Measurements from ENCODE around the gene ZDHHC9. TPM values are rescaled to one million over a fixed set of nuclear protein-coding genes. Genes with fewer than 3 reads are reported as not detected.

The ZDHHC9 gene
- polyA plus RNA-seq, 1 of the 3 experiments (the other 2 are of a cell fraction), result 8.1 TPM

GRCh38 chrX:129762448-129762847, 81.2 kb downstream of the ZDHHC9 start:
- POLR2A ChIA-PET, result no interaction called here
- no peaks in the 10 kb centered on the region for H3K9me3 ChIP-seq
- peaks cover 0 to 8% of the 10 kb centered on the region in 2 experiments; a peak in 1 of 4 replicates for H3K4me1 ChIP-seq (ENCODE audit: control insufficient read depth in 1 of 2, insufficient read depth in 2 of 2, low read depth in 1 of 2, low read length in 1 of 2)
- H3K9ac ChIP-seq, result no peak overlapping the region
- DNase-seq, result no peak
- no peak overlapping the region for H3K4me3 ChIP-seq (ENCODE audit: low read depth in 2 of 2, low read length in 1 of 2)
- 33% methylated on average over 1 of the region's 3 CpGs for WGBS (ENCODE audit: low lambda C conversion rate)
- no peaks in the 10 kb centered on the region for H3K36me3 ChIP-seq (replicated peaks in 1 of 2; ENCODE audit: control insufficient read depth in 1 of 2, insufficient read depth in 2 of 2, low read length in 1 of 2)
- H3K27me3 ChIP-seq (ENCODE audit: insufficient read depth), result no peaks in the 10 kb centered on the region; the same call in 1 of the 2 replicates
- no peaks in the 10 kb centered on the region for H3K9me2 ChIP-seq
- no peak overlapping the region for H3K27ac ChIP-seq (ENCODE audit: low read depth in 2 of 2, low read length in 1 of 2)
- TF ChIP-seq TCF12 (IDR thresholded peaks at IDR 0.05) (no peak), POLR2AphosphoS5 (IDR thresholded peaks at IDR 0.05; ENCODE audit: low read depth, low read length) (no peak), YY1 (IDR thresholded peaks at IDR 0.05; ENCODE audit: low read depth) (no peak), CHD2 (IDR thresholded peaks at IDR 0.05; ENCODE audit: low read length, partially characterized antibody) (no peak)
- H3F3A ChIP-seq (replicated peaks; ENCODE audit: insufficient read depth), result no peaks in the 10 kb centered on the region
- no peaks in the 10 kb centered on the region for H3K79me2 ChIP-seq (ENCODE audit: insufficient read depth)
- H3K4me2 ChIP-seq, result no peak overlapping the region
- no peaks in the 10 kb centered on the region for H4K20me1 ChIP-seq (ENCODE audit: insufficient read depth)
- no peak overlapping the region for H2AFZ ChIP-seq (ENCODE audit: low read depth)
- CTCF ChIA-PET, result no interaction called here

- Histone ChIP-seq H3K4me2 (no peak overlapping the region), H3K36me3 (replicated peaks in 1 of 2; ENCODE audit: control insufficient read depth in 1 of 2, insufficient read depth in 2 of 2, low read length in 1 of 2) (no peaks in the 10 kb centered on the region), H3K27me3 (ENCODE audit: insufficient read depth) (no peaks in the 10 kb centered on the region; the same call in 1 of the 2 replicates), H3K9me3 (no peaks in the 10 kb centered on the region), H3F3A (replicated peaks; ENCODE audit: insufficient read depth) (no peaks in the 10 kb centered on the region), H4K20me1 (ENCODE audit: insufficient read depth) (no peaks in the 10 kb centered on the region), H3K79me2 (ENCODE audit: insufficient read depth) (no peaks in the 10 kb centered on the region), H3K27ac (ENCODE audit: low read depth in 2 of 2, low read length in 1 of 2) (no peak overlapping the region), H3K9ac (no peak overlapping the region), H3K9me2 (no peaks in the 10 kb centered on the region), H2AFZ (ENCODE audit: low read depth) (no peak overlapping the region), H3K4me3 (ENCODE audit: low read depth in 2 of 2, low read length in 1 of 2) (no peak overlapping the region), H3K4me1 (ENCODE audit: control insufficient read depth in 1 of 2, insufficient read depth in 2 of 2, low read depth in 1 of 2, low read length in 1 of 2) (peaks cover 0 to 8% of the 10 kb centered on the region in 2 experiments; a peak in 1 of 4 replicates)
- ChIA-PET POLR2A (no interaction called here), CTCF (interaction anchor here (0.9 to 1.3 kb wide), 2 partner anchors 10 to 62 kb away, joined by 3 read pairs; no protein-coding TSS in a partner anchor)
- no peak for TF ChIP-seq REST (IDR thresholded peaks at IDR 0.05; ENCODE audit: low read depth, low read length)
- TF ChIP-seq IRF3 (IDR thresholded peaks at IDR 0.05; ENCODE audit: low read depth, low read length), result no peak
- TF ChIP-seq JUND (IDR thresholded peaks at IDR 0.05), result no peak
- no peak for TF ChIP-seq RAD21 (IDR thresholded peaks at IDR 0.05; ENCODE audit: low read length)
- no peak for TF ChIP-seq USF2 (IDR thresholded peaks at IDR 0.05; ENCODE audit: borderline replicate concordance, low read depth, low read length)
- TF ChIP-seq ELF1 (IDR thresholded peaks at IDR 0.05), result no peak
- no peak for TF ChIP-seq FOXJ3 (CRISPR knock-in tag; IDR thresholded peaks at IDR 0.05)
- TF ChIP-seq TAF1 (IDR thresholded peaks at IDR 0.05; ENCODE audit: borderline replicate concordance, low read depth, low read length), result no peak
- no peak for TF ChIP-seq MAX (IDR thresholded peaks at IDR 0.05; ENCODE audit: low read depth)
- no peak for TF ChIP-seq TCF12 (IDR thresholded peaks at IDR 0.05)
- TF ChIP-seq POLR2AphosphoS5 (IDR thresholded peaks at IDR 0.05; ENCODE audit: low read depth, low read length), result no peak
- TF ChIP-seq YY1 (IDR thresholded peaks at IDR 0.05; ENCODE audit: low read depth), result no peak
- no peak for TF ChIP-seq FOSL2 (IDR thresholded peaks at IDR 0.05; ENCODE audit: borderline replicate concordance, low read depth)
- TF ChIP-seq MXI1 (IDR thresholded peaks at IDR 0.05; ENCODE audit: low read depth, low read length), result no peak
- no peak for TF ChIP-seq ZBTB33 (IDR thresholded peaks at IDR 0.05; ENCODE audit: borderline replicate concordance, low read depth)
- no peak for TF ChIP-seq TEAD4 (IDR thresholded peaks at IDR 0.05; ENCODE audit: borderline replicate concordance, insufficient read depth)
- TF ChIP-seq NFIC (IDR thresholded peaks at IDR 0.05; ENCODE audit: borderline replicate concordance), result no peak
- TF ChIP-seq CHD2 (IDR thresholded peaks at IDR 0.05; ENCODE audit: low read length, partially characterized antibody), result no peak
- TF ChIP-seq GATA2 (CRISPR knock-in tag; IDR thresholded peaks at IDR 0.05), result no peak
- no peak for DNase-seq
- WGBS (ENCODE audit: low lambda C conversion rate), result 32% methylated on average over 3 of the region's 4 CpGs
Observed at GRCh38 chrX:129761596-129761995, 82.1 kb downstream of the ZDHHC9 start.
